Skeletal muscle tissue (tissue), 4 donors: ENCODE data around the gene MAGI1. TPM values are rescaled to one million over a fixed set of nuclear protein-coding genes. Genes with fewer than 3 reads are reported as not detected.

Experiments
- H3K27ac ChIP-seq: one replicate; pipeline ENCODE4 v1.7.0; 2013; ENCODE audit warnings: mild to moderate bottlenecking, low read depth, low read length, inconsistent platforms
- H3K27me3 ChIP-seq, 3 donors: one replicate each; pipeline ENCODE4 v1.7.0; 2013; ENCODE audit warnings: low read length in 3 of 3; ENCODE audit not compliant: control insufficient read depth in 3 of 3, insufficient read depth in 3 of 3
- H3K36me3 ChIP-seq, 3 donors: one replicate each; pipeline ENCODE4 v1.7.0; 2013; ENCODE audit warnings: low read length in 3 of 3; ENCODE audit not compliant: control insufficient read depth in 3 of 3, insufficient read depth in 3 of 3
- H3K4me1 ChIP-seq, 3 donors: one replicate each; pipeline ENCODE4 v1.7.0; 2013; ENCODE audit warnings: low read length in 3 of 3, mild to moderate bottlenecking in 3 of 3; ENCODE audit not compliant: control insufficient read depth in 3 of 3, insufficient read depth in 3 of 3
- H3K4me3 ChIP-seq, 3 donors: one replicate each; pipeline ENCODE4 v1.7.0; 2013; ENCODE audit warnings: low read length in 3 of 3
- H3K9ac ChIP-seq, 3 donors: one replicate each; pipeline ENCODE4 v1.7.0; 2013; ENCODE audit warnings: low read length in 3 of 3, mild to moderate bottlenecking in 3 of 3, moderate library complexity in 2 of 3, low read depth in 1 of 3
- H3K9me3 ChIP-seq, 3 donors: one replicate each; pipeline ENCODE4 v1.7.0; 2013; ENCODE audit warnings: low read length in 3 of 3; ENCODE audit not compliant: control insufficient read depth in 3 of 3
- total RNA-seq: library from RNA; depleted of rRNA; stranded (reverse); fragments of >200 nt; gene quantifications from one replicate; pipeline ENCODE4 v1.2.3, GENCODE V29; 2014
- donor health status: Osteomylitis.

MAGI1 gene
- total RNA-seq, 1 donor from 2014 or later: 23.5 TPM

- H3K9ac ChIP-seq: no peak overlapping the region
- no peak overlapping the region for H3K4me3 ChIP-seq
- no peaks in the 10 kb centered on the region for H3K9me3 ChIP-seq
- H3K36me3 ChIP-seq: no peaks in the 10 kb centered on the region
- H3K4me1 ChIP-seq: peaks cover 0 to 9% (median 8%) of the 10 kb centered on the region in 3 donors
- no peak overlapping the region for H3K27ac ChIP-seq
- no peaks in the 10 kb centered on the region for H3K27me3 ChIP-seq
Observed at GRCh38 chr3:65402597-65402996, 636.1 kb downstream of the MAGI1 start.

DNA sequence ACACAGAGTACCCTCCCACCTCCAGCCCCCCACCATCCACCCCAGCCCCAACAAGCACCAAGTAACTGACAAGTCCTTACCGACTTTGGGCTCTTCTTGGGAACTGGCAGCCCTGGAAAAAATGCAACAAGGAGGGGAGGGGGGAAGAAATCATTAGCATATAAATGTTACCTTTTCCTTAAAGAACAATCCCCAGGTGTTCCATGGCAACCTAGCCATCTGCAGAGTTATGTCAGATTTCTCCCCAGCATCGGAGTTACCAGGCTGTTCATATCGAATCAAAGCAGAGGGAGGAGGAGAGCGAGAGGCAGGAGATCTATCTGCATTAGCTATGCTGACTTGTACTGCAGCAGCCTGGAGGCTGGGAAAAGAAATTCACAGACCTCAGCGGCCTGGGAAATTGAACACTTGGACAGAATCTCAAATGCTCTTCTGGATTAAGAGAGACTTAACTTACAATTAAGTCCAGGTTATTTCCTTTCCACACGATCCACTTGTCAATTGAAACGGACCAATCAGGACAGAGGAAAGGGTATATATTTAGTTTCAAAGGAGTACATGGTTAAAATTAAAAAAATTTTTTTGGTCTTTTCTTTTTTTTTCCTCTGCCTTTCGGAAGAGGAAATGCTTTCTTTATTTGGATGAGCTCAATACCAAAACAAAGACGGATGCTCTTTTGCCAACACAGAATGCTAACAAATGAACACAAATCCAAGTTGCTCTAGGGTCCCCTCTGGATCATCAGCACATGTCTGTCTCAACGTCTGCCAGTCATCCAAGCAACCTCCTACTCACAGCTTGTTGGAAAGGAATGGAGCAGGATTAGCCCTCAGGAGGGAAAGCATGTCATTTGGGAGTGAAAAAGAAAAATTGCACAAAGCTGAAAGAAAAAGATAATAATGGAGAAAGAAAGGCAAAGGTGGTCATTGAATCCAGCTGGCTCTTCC lies 637.1 kb downstream of the MAGI1 start:
- no peaks in the 10 kb centered on the region for H3K27me3 ChIP-seq
- H3K9me3 ChIP-seq: no peaks in the 10 kb centered on the region
- H3K4me1 ChIP-seq: peaks cover 0 to 9% (median 8%) of the 10 kb centered on the region in 3 donors
- H3K36me3 ChIP-seq: no peaks in the 10 kb centered on the region
- H3K9ac ChIP-seq: no peak overlapping the region
- no peak overlapping the region for H3K27ac ChIP-seq
- no peak overlapping the region for H3K4me3 ChIP-seq

GRCh38 chr3:65400899-65401298 lies 637.8 kb downstream of the MAGI1 start:
- no peaks in the 10 kb centered on the region for H3K9me3 ChIP-seq
- peaks cover 0 to 9% (median 8%) of the 10 kb centered on the region in 3 donors for H3K4me1 ChIP-seq
- no peaks in the 10 kb centered on the region for H3K36me3 ChIP-seq
- no peaks in the 10 kb centered on the region for H3K27me3 ChIP-seq
- no peak overlapping the region for H3K9ac ChIP-seq
- no peak overlapping the region for H3K27ac ChIP-seq
- no peak overlapping the region for H3K4me3 ChIP-seq

GRCh38 chr3:65398953-65399352 lies 639.8 kb downstream of the MAGI1 start:
- Histone ChIP-seq H3K9me3 (no peaks in the 10 kb centered on the region), H3K4me1 (peaks cover 0 to 9% (median 8%) of the 10 kb centered on the region in 3 donors), H3K36me3 (no peaks in the 10 kb centered on the region), H3K27me3 (no peaks in the 10 kb centered on the region), H3K4me3 (no peak overlapping the region), H3K9ac (no peak overlapping the region), H3K27ac (no peak overlapping the region)

GRCh38 chr3:65396078-65396477 lies 642.6 kb downstream of the MAGI1 start:
- no peaks in the 10 kb centered on the region for H3K36me3 ChIP-seq
- H3K4me3 ChIP-seq: no peak overlapping the region
- no peaks in the 10 kb centered on the region for H3K9me3 ChIP-seq
- H3K4me1 ChIP-seq: no peaks in the 10 kb centered on the region
- H3K9ac ChIP-seq: no peak overlapping the region
- H3K27me3 ChIP-seq: no peaks in the 10 kb centered on the region
- no peak overlapping the region for H3K27ac ChIP-seq

GRCh38 chr3:65391068-65391467 lies 647.6 kb downstream of the MAGI1 start:
- Histone ChIP-seq H3K9ac (no peak overlapping the region), H3K9me3 (no peaks in the 10 kb centered on the region), H3K27me3 (no peaks in the 10 kb centered on the region), H3K36me3 (peaks cover 0 to 9% (median 4%) of the 10 kb centered on the region in 3 donors), H3K4me1 (no peaks in the 10 kb centered on the region), H3K27ac (no peak overlapping the region), H3K4me3 (no peak overlapping the region)

GRCh38 chr3:65385805-65386204 lies 652.9 kb downstream of the MAGI1 start:
- no peaks in the 10 kb centered on the region for H3K27me3 ChIP-seq
- H3K9ac ChIP-seq: no peak overlapping the region
- H3K4me1 ChIP-seq: no peaks in the 10 kb centered on the region
- H3K27ac ChIP-seq: no peak overlapping the region
- H3K36me3 ChIP-seq: peaks cover 11 to 22% (median 17%) of the 10 kb centered on the region in 3 donors
- H3K4me3 ChIP-seq: no peak overlapping the region
- H3K9me3 ChIP-seq: no peaks in the 10 kb centered on the region

DNA sequence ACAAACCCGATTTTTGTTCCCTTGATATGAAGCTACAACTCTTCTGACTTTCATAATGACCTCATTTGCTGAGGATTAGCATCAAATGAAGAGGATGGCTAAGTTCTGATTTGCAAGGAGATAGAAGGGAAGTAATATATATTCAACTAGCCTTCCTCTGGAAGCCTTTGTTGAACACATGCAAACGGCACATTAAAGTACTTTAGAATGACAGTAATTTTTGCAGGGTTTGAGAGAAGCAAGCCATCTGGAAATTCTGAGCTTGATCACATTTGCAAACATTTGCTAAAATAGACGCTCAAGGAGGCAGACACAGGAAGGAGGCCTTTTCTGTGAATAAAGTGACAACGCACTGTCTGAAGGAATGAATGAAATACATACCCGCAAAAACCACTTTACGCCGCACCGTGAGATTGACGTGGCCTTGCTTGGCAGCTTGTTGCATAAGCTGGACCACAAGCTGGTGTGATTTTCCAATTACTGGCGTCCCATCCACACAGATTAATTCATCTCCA lies 657.2 kb downstream of the MAGI1 start:
- no peaks in the 10 kb centered on the region for H3K9me3 ChIP-seq
- H3K9ac ChIP-seq: no peak overlapping the region
- H3K36me3 ChIP-seq: peaks cover 16 to 29% (median 23%) of the 10 kb centered on the region in 3 donors
- H3K4me1 ChIP-seq: no peaks in the 10 kb centered on the region
- no peak overlapping the region for H3K4me3 ChIP-seq
- no peak overlapping the region for H3K27ac ChIP-seq
- H3K27me3 ChIP-seq: no peaks in the 10 kb centered on the region

GRCh38 chr3:65379223-65379622 lies 659.5 kb downstream of the MAGI1 start:
- H3K27ac ChIP-seq: no peak overlapping the region
- no peaks in the 10 kb centered on the region for H3K27me3 ChIP-seq
- no peak overlapping the region for H3K4me3 ChIP-seq
- H3K9me3 ChIP-seq: no peaks in the 10 kb centered on the region
- peaks cover 16 to 31% (median 23%) of the 10 kb centered on the region in 3 donors for H3K36me3 ChIP-seq
- no peaks in the 10 kb centered on the region for H3K4me1 ChIP-seq
- no peak overlapping the region for H3K9ac ChIP-seq

DNA sequence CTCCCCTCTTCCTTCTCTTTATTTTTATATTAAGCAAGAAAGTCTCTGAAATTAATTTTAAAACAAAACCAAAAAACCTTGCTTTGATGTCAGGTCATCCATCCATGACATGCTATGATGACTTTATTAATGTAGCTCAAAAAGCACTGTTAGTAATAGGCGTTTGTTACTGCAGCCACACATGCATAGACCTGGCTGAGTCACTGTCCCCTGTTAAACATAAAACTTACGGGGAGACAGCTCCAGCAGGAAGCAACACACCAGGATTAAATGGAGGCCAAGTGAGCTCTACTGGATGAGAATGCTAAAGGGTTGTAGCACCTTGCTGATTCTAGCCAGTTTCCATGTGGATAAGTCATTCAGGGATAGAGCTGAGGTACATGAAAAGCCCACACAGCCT lies 661.1 kb downstream of the MAGI1 start:
- no peaks in the 10 kb centered on the region for H3K4me1 ChIP-seq
- H3K9ac ChIP-seq: no peak overlapping the region
- H3K36me3 ChIP-seq: peaks cover 15 to 29% (median 16%) of the 10 kb centered on the region in 3 donors

More for the DNA sequence above, 661.1 kb downstream of the MAGI1 start:
- Histone ChIP-seq H3K4me3 (no peak overlapping the region), H3K27ac (no peak overlapping the region), H3K9me3 (no peaks in the 10 kb centered on the region), H3K27me3 (no peaks in the 10 kb centered on the region)
